C4-2B (cell line): ENCODE results near the gene PREX1.

Source experiments
- H3K27ac ChIP-seq: fragments of 450-650 bp; 2 replicates; pipeline ENCODE4 v1.5.1; 2017
- CTCF ChIP-seq: fragments of 450-650 bp; conservative IDR thresholded peaks from 2 replicates; pipeline ENCODE4 v1.5.1; 2017; ENCODE audit warnings: mild to moderate bottlenecking
- ZFX ChIP-seq: fragments of 450-650 bp; IDR thresholded peaks from 2 replicates; pipeline ENCODE4 v1.6.1; 2017

The PREX1 gene

GRCh38 chr20:48819089-48819488, 8.7 kb downstream of the PREX1 start:
- no peak overlapping the region for H3K27ac ChIP-seq
- TF ChIP-seq ZFX (no peak), CTCF (no peak)

- H3K27ac ChIP-seq, result no peak overlapping the region
Measured at GRCh38 chr20:48818481-48818987, 9.3 kb downstream of the PREX1 start.

GRCh38 chr20:48818031-48818370, 9.8 kb downstream of the PREX1 start:
- no peak overlapping the region for H3K27ac ChIP-seq
- no peak for TF ChIP-seq CTCF
- TF ChIP-seq ZFX, result no peak

More at GRCh38 chr20:48818481-48818987, 9.3 kb downstream of the PREX1 start:
- TF ChIP-seq ZFX (no peak), CTCF (no peak)

GRCh38 chr20:48817367-48818030, 10.3 kb downstream of the PREX1 start:
- TF ChIP-seq CTCF (no peak), ZFX (no peak)
- H3K27ac ChIP-seq, result no peak overlapping the region

GRCh38 chr20:48816282-48817205, 11.3 kb downstream of the PREX1 start:
- H3K27ac ChIP-seq, result no peak overlapping the region
- TF ChIP-seq CTCF, result no peak

- TF ChIP-seq CTCF, result no peak
- TF ChIP-seq ZFX, result no peak
- no peak overlapping the region for H3K27ac ChIP-seq
Measured at GRCh38 chr20:48815537-48815936, 12.3 kb downstream of the PREX1 start.

GRCh38 chr20:48814633-48815032, 13.2 kb downstream of the PREX1 start:
- TF ChIP-seq CTCF, result no peak
- no peak for TF ChIP-seq ZFX
- H3K27ac ChIP-seq, result no peak overlapping the region
